Osteoblast (primary cell): Measurements from ENCODE around the gene MREG. TPM values are rescaled to one million over a fixed set of nuclear protein-coding genes. Genes with fewer than 3 reads are reported as not detected.

Source experiments
- DNase-seq: peaks from one replicate; pipeline ENCODE4 v3.0.0; 2011; ENCODE audit warnings: low spot score, mixed read lengths; ENCODE audit not compliant: insufficient read length; ENCODE audit errors: missing footprints
- H2AFZ ChIP-seq: 2 replicates; pipeline ENCODE4 v1.6.0; 2011; ENCODE audit warnings: mild to moderate bottlenecking, low read length
- H3K27ac ChIP-seq: 2 replicates; pipeline ENCODE4 v1.5.1; 2011; ENCODE audit warnings: mild to moderate bottlenecking, low read depth, low read length, moderate library complexity
- H3K27me3 ChIP-seq: 2 replicates; pipeline ENCODE4 v1.6.0; 2012; ENCODE audit warnings: mild to moderate bottlenecking, control low read depth, inconsistent platforms, low read length, moderate library complexity; ENCODE audit not compliant: insufficient read depth
- H3K36me3 ChIP-seq: 2 replicates; pipeline ENCODE4 v1.5.1; 2011; ENCODE audit warnings: mild to moderate bottlenecking, low read length, control low read depth, moderate library complexity; ENCODE audit not compliant: insufficient read depth
- H3K4me1 ChIP-seq: 2 replicates; pipeline ENCODE4 v1.5.1; 2011; ENCODE audit warnings: mild to moderate bottlenecking, low read length, control low read depth, moderate library complexity; ENCODE audit not compliant: insufficient read depth
- H3K4me2 ChIP-seq: 2 replicates; pipeline ENCODE4 v1.6.0; 2011; ENCODE audit warnings: mild to moderate bottlenecking, low read length; ENCODE audit not compliant: insufficient read depth
- H3K4me3 ChIP-seq: fragments of 200-600 bp; sonication (generic); 3 replicates; pipeline ENCODE4 v1.5.1; 2012; ENCODE audit warnings: mild to moderate bottlenecking, low read length, inconsistent platforms; ENCODE audit not compliant: insufficient read depth
- H3K79me2 ChIP-seq: 2 replicates; pipeline ENCODE4 v1.6.0; 2012; ENCODE audit warnings: mild to moderate bottlenecking, low read length, control low read depth, inconsistent platforms; ENCODE audit not compliant: insufficient read depth
- H3K9me3 ChIP-seq: 2 replicates; pipeline ENCODE4 v1.5.1; 2011; ENCODE audit warnings: low read depth, low read length, control low read depth
- H4K20me1 ChIP-seq: 2 replicates; pipeline ENCODE4 v1.6.0; 2012; ENCODE audit warnings: mild to moderate bottlenecking, low read length, control low read depth; ENCODE audit not compliant: insufficient read depth
- CTCF ChIP-seq: IDR thresholded peaks from 2 replicates; pipeline ENCODE4 v1.5.1; 2011; ENCODE audit warnings: mild to moderate bottlenecking, low read depth, low read length, moderate library complexity; ENCODE audit errors: extremely low read depth
- total RNA-seq: library from RNA; depleted of rRNA; stranded (reverse); fragments of >200 nt; gene quantifications from 2 replicates; pipeline ENCODE4 v1.2.3, GENCODE V29; 2012

The MREG gene
- total RNA-seq, 1 donor, result 1.1 TPM

DNA sequence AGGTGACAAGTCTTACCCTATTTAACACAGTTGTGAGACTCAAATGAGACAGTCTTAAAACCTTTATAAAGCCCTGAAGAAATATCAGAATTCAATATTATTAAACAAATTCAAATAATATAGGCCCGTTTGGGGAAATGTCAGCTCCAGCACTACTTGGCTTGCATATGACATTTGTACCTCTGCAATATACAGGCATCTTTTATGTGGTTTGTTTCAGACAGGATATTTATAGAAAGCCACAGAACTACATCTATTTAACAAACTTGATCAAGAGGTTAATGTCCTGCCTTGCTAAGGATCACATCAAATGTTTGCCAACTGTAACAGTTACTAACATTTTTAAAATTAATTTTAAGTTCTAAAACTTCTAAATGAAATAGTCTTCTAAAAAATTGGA lies 3.2 kb upstream of the MREG start:
- H3K27ac ChIP-seq, result no peak overlapping the region
- no peak for DNase-seq
- peaks cover 10% of the 10 kb centered on the region for H3K4me1 ChIP-seq
- H3K4me3 ChIP-seq, result no peak overlapping the region
- no peaks in the 10 kb centered on the region for H3K36me3 ChIP-seq
- H3K4me2 ChIP-seq, result no peak overlapping the region
- no peak overlapping the region for H2AFZ ChIP-seq
- H3K27me3 ChIP-seq, result no peaks in the 10 kb centered on the region
- H3K9me3 ChIP-seq, result no peaks in the 10 kb centered on the region
- H3K79me2 ChIP-seq, result no peaks in the 10 kb centered on the region
- no peak for TF ChIP-seq CTCF
- no peaks in the 10 kb centered on the region for H4K20me1 ChIP-seq

DNA sequence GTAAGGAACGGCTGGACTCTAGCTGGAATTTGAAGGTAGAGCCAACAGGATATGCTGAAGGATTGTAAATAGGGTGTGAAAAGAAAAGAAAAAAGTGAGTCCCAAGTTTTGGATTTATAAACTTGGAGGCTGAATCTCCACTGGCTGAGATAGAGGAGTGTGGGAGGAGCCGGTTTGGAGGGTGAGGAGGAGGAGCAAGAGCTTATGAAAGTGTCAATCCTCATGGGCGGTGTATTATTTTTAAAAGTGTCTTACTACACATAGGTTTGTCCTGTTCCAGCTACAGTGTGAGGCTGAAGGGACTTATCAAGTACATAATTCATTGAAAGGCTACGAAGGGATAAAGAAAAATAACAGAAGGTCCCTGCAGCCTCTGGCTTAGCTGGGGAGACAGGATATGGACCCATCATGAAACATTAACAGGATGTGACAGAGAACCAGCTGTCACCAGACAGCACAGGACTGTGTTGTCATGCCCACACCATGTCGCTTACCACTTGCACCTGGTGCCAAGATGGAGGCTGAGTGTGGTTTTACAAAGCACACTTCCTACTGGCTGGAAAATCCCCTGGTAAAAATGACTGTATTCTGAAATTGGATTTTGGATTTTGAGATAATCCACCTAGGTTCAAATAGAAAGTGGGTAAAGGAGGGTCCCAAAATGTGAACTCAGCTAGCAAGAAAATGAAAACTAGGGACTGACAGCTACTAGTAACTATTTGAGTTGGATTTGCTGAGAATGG lies 2.5 kb upstream of the MREG start:
- Histone ChIP-seq H3K27ac (no peak overlapping the region), H3K27me3 (no peaks in the 10 kb centered on the region), H3K79me2 (no peaks in the 10 kb centered on the region), H3K4me3 (no peak overlapping the region), H3K36me3 (no peaks in the 10 kb centered on the region), H3K4me1 (peaks cover 10% of the 10 kb centered on the region), H4K20me1 (no peaks in the 10 kb centered on the region), H3K4me2 (no peak overlapping the region), H3K9me3 (no peaks in the 10 kb centered on the region), H2AFZ (no peak overlapping the region)
- TF ChIP-seq CTCF, result no peak
- DNase-seq, result no peak

GRCh38 chr2:216014986-216015385 lies 1.6 kb upstream of the MREG start:
- Histone ChIP-seq H3K27me3 (no peaks in the 10 kb centered on the region), H4K20me1 (no peaks in the 10 kb centered on the region), H3K27ac (no peak overlapping the region), H2AFZ (no peak overlapping the region), H3K79me2 (no peaks in the 10 kb centered on the region), H3K36me3 (no peaks in the 10 kb centered on the region), H3K4me3 (no peak overlapping the region), H3K9me3 (no peaks in the 10 kb centered on the region), H3K4me1 (peaks cover 10% of the 10 kb centered on the region), H3K4me2 (no peak overlapping the region)
- DNase-seq, result peak; percentile 31
- no peak for TF ChIP-seq CTCF

DNA sequence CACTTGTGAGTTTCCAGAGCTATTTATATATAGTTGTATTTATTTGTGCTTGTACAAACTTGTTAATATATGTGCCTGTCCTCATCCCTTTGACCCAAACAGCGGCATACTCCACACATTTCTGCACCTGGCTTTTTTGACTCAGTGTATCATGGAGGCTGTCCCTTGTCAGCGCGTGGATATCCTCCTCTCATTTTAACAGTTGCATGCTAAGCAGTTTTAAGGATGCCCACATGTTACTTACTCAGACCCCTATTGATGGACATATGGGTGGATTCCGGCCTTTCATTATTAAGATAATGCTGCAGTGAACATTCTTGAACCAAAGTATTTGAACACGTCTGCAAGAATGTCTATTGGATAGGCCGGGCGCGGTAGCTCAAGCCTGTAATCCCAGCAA lies 655 bp upstream of the MREG start:
- Histone ChIP-seq H3K4me2 (peak overlapping the region; percentile 92), H3K27me3 (no peaks in the 10 kb centered on the region), H3K9me3 (no peaks in the 10 kb centered on the region), H3K27ac (no peak overlapping the region), H3K79me2 (no peaks in the 10 kb centered on the region), H4K20me1 (no peaks in the 10 kb centered on the region), H3K4me3 (no peak overlapping the region), H3K36me3 (no peaks in the 10 kb centered on the region), H3K4me1 (peaks cover 10% of the 10 kb centered on the region), H2AFZ (no peak overlapping the region)
- TF ChIP-seq CTCF, result no peak
- DNase-seq, result peak; percentile 42
